Panc1 (cell line): ENCODE measurements around the gene JSRP1.

Experiments used
- POLR2AphosphoS5 ChIP-seq: IDR thresholded peaks from 2 replicates; pipeline ENCODE4 v1.6.1; 2012; ENCODE audit warnings: mild to moderate bottlenecking, low read depth, low read length, moderate library complexity
- SIN3A ChIP-seq: IDR thresholded peaks from 2 replicates; pipeline ENCODE4 v1.6.1; 2012; ENCODE audit warnings: low read depth, mild to moderate bottlenecking, low read length, moderate library complexity, borderline replicate concordance; ENCODE audit not compliant: insufficient read depth
- TCF7L2 ChIP-seq: IDR thresholded peaks from 2 replicates; pipeline ENCODE4 v1.6.1; 2011; ENCODE audit warnings: mild to moderate bottlenecking, low read depth, low read length, inconsistent platforms
- TF ChIP-seq, protein P1 (sequence below): fragments of 450-650 bp; IDR thresholded peaks from 2 replicates; pipeline ENCODE4 v1.5.1; 2017; ENCODE audit warnings: mild to moderate bottlenecking
- TF ChIP-seq, protein P2 (sequence below), 2 experiments: IDR thresholded peaks; 2 replicates each; pipeline ENCODE4 v1.6.1; 2011 to 2012; ENCODE audit warnings: low read depth in 2 of 2, control low read depth in 1 of 2, low read length in 1 of 2, mild to moderate bottlenecking in 1 of 2, moderate library complexity in 1 of 2; ENCODE audit not compliant: insufficient read depth in 1 of 2

DNA sequence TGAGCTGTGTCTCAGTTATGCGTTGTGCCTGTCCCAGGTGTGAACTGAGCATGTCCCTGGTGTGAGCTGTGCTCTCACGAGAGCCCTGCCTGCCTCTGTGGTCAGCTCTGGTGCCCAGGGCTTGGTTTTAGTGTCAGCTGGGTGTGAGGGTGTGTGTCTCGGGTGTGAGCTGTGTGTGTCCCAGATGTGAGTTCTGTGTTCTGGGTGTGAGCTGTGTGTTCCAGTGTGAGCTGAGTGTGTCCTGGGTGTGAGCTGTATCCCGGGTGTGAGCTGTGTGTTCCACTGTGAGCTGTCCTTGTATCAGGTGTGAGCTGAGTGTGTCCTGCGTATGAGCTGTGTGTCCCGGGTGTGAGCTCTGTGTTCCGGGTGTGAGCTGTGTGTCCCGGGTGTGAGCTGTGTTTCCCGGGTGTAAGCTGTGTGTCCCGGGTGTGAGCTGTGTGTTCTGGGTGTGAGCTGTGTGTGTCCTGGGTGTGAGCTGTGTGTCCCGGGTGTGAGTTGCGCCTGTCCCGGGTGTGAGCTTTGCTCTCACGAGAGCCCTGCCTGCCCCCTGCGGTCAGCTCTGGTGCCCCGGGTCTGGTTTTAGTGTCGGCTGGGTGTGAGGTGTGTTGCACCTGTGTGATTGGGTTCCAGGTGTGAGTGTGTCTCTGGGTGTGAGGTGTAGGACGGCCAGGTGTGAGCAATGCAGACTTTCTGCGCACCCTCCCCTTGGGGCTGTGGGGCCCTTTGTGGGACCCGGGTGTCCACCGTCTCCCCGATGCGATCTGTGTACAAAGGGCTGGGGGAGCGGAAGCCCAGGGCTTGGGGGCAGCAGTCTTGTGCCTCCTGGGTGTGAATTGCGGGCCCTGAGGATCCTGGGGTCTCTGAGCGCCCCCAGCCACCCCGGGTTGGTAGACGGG is 32.8 kb upstream of the JSRP1 start:
- TF ChIP-seq, protein P1, sequence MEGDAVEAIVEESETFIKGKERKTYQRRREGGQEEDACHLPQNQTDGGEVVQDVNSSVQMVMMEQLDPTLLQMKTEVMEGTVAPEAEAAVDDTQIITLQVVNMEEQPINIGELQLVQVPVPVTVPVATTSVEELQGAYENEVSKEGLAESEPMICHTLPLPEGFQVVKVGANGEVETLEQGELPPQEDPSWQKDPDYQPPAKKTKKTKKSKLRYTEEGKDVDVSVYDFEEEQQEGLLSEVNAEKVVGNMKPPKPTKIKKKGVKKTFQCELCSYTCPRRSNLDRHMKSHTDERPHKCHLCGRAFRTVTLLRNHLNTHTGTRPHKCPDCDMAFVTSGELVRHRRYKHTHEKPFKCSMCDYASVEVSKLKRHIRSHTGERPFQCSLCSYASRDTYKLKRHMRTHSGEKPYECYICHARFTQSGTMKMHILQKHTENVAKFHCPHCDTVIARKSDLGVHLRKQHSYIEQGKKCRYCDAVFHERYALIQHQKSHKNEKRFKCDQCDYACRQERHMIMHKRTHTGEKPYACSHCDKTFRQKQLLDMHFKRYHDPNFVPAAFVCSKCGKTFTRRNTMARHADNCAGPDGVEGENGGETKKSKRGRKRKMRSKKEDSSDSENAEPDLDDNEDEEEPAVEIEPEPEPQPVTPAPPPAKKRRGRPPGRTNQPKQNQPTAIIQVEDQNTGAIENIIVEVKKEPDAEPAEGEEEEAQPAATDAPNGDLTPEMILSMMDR = no peak
- TF ChIP-seq TCF7L2 (no peak), POLR2AphosphoS5 (no peak), SIN3A (no peak)
- TF ChIP-seq, protein P2, sequence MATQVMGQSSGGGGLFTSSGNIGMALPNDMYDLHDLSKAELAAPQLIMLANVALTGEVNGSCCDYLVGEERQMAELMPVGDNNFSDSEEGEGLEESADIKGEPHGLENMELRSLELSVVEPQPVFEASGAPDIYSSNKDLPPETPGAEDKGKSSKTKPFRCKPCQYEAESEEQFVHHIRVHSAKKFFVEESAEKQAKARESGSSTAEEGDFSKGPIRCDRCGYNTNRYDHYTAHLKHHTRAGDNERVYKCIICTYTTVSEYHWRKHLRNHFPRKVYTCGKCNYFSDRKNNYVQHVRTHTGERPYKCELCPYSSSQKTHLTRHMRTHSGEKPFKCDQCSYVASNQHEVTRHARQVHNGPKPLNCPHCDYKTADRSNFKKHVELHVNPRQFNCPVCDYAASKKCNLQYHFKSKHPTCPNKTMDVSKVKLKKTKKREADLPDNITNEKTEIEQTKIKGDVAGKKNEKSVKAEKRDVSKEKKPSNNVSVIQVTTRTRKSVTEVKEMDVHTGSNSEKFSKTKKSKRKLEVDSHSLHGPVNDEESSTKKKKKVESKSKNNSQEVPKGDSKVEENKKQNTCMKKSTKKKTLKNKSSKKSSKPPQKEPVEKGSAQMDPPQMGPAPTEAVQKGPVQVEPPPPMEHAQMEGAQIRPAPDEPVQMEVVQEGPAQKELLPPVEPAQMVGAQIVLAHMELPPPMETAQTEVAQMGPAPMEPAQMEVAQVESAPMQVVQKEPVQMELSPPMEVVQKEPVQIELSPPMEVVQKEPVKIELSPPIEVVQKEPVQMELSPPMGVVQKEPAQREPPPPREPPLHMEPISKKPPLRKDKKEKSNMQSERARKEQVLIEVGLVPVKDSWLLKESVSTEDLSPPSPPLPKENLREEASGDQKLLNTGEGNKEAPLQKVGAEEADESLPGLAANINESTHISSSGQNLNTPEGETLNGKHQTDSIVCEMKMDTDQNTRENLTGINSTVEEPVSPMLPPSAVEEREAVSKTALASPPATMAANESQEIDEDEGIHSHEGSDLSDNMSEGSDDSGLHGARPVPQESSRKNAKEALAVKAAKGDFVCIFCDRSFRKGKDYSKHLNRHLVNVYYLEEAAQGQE (IDR thresholded peaks at IDR 0.05; ENCODE audit: insufficient read depth in 1 of 2, low read depth in 2 of 2, low read length in 1 of 2) = no peak
